NAMALWA (cell line): ENCODE data around the gene SLC25A1.

Experiments used
- DNase-seq: peaks from one replicate; pipeline ENCODE4 v3.0.0-alpha.2; 2015; ENCODE audit warnings: low spot score

SLC25A1 gene

DNA sequence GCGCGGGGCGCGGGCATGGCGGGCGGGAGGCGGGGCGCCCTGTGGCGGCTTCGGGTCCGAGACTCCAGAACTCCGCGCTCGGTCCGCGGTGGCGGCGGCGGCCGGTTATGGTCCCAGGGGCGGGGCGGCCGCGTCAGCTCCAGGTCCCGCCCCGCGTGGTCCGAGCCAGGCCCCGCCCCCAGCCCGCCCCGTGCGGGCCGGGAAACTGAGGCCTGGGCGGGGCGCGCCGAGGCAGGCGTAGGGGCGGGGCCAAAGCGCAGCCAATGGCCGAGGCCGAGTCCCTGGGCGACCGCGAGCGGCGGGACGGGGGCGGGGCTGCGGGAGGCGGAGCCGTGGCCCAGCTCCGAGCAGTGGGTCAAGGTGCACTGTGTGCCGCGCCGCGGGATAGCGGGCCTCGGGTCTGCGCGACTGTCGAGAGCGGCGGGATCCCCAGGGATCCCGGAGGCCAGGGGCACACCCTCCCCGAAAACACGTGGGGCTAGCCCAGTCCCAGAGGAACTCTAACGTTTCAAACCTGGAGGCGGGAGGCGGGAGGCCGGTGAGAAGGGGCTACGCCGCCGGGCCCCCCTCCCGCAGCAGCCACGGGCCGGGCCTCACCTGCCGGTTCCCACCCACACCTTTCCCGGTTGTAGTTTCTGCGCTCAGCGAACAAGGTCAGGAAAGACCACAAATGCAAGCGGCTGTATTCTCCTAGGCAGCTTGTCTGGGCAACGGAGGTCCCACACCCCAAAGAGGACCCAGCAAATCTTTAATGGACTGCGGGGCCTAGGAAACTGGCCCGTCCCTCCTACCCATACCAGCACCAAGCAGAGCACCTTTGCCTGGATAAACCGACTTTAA is at the start of gene SLC25A1:
Gene SLC25A1, minus strand, starts transcription at position 80 of the 840 bp plus-strand sequence. Its CDS starts 63 bp downstream, at position 17.
- peak; percentile 90 for DNase-seq

DNA sequence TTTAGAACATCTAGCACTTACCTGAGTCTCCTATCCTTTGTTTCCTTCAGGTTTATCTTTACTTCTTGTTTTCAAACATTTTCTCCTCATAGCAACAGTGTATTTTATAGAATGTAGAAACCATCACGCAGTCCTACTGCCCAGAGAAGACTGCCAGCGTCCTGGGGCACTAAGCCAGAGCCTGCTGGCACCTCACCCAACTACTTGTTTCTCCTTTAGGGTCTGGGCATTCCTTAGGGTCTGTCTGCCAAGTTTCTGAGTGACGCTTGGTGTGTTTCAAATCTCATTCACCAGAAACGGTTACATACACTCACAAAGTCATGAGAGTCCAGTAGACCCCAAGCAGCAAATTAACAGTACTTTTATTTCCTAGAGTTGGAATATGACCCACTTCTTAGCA is 49.6 kb upstream of the SLC25A1 start:
- DNase-seq = no peak

DNA sequence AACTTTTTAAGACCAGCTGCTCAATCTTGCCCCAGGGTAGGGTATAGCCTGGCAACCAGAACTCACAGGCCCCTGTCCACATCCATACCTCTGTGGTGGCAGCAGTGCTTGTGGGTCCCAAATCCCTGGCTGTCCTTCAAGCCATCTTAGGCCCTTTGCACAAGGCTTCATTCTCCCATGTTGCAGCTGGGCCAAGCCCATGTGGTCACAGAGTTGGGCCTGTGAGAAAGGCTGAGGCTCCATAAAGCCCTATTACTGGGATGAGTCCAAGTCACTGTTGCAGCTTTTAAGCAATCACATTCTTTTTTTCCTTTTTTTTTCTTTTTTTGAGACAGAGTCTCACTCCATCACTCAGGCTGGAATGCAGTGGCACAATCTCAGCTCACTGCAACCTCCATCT is 47.9 kb upstream of the SLC25A1 start:
- DNase-seq = no peak

DNA sequence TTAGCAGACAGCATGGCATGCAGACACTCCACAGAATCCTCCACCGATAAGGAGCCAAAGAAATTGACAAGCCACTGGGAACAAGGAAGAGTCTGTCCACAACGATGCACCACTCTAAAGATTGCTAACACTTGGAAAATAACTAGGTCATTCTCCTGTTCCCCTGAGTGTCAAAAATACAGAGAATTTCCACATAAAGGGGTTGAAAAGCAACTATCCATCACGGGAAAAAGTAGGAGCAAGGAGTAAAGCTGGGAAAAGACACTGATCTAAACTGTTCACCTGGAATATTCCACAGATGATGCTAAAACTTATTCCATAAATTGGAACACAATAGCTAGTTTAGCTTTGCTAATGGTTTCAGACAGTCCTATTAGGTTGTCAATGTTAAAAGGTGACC is 47.0 kb upstream of the SLC25A1 start:
- no peak for DNase-seq

DNA sequence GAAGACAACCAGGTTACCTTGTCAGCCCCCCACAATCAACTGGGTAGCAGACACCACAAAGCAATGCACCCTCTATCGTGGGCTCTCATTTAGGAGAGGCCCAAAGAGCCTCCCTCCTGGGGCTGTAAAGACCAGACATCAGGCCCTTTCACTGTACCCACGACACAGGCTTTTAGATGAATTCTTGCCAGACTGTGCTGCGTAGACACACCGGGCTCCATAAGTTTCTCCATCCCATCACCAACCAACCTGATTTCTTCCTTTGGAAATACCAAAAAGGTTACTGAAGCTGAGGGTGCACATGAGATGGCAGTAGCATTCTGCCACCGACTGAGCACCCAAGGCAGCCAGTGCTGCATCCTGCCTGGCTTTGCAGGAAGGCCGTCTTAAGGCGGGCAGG is 46.4 kb upstream of the SLC25A1 start:
- no peak for DNase-seq

DNA sequence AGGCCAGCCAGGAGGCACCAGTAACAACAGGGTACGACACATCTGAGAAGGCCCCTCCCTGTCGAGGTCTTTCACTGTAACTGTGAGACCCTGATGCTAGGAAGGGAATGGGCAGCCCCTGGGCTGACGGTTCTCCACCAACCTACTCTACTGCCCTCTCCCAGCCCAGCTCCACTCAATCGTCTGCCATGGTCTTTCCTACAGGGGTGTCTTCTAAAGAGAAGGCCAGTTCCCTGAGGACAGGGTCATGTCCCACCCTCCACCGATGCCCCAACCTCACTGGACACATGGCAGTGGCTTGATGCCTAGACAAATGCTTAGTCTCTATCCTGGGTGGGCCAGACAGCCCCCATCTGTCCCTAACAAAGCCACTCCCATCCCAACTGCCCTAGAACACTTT is 46.0 kb upstream of the SLC25A1 start:
- DNase-seq = no peak

DNA sequence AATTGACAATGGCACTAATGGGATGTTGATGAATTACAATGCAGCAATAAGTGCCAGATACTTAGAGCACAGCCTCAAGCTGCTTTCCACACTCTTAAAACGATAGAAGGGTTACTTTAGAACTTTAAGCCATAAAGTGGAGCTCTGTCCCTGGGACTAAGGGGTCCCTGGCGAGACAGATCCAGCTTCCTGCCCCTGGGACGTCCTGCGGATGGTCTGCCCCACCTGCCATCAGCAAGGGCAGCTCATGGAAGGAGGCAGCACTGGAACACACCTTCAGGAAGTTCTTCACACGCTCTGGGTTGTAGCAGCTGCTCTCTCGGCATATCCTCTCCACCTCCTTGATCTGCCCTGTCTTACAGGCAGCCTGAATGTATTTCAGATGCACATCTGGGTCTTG is 45.1 kb upstream of the SLC25A1 start:
- DNase-seq = no peak

DNA sequence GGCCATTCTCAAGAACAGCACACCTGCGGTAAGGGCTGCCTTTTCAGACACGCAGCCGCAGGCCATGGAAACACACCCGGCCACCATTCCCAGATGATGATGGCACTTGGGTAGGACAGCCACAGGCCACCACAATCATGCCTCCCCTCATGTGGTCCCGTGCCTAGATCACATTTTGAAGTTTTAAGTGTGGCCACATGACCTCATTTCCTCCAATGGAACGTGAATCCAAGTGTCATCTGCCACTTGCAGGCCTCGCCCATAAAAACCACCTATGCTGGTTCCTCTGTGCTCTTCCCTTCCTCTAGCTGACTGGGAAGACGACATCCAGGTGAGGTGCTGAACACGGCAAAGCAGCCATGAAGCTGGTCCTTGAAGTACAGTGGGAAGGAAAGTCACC is 44.6 kb upstream of the SLC25A1 start:
- no peak for DNase-seq

DNA sequence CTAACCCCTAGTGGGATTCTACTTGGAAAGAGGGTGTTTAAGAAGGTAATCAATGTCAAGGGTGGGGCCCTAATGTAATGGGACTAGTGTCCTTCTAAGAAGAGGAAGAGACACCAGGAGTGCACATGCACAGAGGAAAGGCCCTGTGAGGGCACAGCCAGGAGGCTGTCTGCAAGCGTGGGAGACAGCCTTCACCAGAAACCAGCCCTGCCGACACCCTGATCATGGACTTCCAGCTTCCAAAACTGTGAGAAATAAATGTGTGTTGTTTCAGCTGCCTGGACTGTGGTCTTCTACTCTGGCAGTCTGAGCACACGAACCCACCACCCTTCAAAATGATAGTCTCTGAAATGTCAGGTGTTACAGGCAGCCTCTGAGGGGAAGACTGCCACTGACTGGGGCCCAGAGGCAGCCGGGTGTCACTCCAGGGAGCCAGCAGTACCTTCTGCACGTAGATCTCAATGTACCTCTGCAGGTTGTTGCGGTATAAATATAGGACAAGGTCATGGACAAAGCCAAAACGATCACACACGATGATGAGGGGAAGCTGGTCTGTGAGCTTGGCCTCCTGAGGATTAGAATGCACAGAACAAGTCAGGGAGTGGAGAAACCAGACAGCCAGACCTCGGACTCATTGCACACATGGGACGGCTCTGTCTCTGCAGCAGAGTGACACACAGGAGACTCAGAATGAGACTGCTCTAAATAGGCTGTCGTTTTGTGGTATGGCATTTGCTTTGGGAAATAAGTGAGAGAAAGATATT is 43.9 kb upstream of the SLC25A1 start:
- DNase-seq = no peak

DNA sequence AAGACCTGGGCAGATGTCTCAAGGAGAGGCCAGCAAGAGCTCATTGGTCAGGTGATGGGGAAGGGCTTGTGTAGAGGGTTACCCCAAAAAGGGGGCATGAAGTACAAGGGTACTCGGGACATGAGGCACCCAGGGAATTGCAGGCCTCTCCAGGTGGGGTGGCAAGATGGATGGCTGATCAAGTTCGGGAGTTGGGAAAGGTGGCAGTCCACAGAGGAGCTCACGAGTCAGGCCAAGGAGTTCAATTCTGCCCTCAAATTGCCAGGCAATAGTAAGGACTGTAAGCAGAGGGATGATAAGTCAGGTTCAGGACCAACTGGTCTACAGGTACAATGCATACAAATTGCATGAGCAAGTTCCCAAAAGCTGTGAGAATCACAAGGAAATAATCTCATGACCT is 42.3 kb upstream of the SLC25A1 start:
- DNase-seq = no peak

DNA sequence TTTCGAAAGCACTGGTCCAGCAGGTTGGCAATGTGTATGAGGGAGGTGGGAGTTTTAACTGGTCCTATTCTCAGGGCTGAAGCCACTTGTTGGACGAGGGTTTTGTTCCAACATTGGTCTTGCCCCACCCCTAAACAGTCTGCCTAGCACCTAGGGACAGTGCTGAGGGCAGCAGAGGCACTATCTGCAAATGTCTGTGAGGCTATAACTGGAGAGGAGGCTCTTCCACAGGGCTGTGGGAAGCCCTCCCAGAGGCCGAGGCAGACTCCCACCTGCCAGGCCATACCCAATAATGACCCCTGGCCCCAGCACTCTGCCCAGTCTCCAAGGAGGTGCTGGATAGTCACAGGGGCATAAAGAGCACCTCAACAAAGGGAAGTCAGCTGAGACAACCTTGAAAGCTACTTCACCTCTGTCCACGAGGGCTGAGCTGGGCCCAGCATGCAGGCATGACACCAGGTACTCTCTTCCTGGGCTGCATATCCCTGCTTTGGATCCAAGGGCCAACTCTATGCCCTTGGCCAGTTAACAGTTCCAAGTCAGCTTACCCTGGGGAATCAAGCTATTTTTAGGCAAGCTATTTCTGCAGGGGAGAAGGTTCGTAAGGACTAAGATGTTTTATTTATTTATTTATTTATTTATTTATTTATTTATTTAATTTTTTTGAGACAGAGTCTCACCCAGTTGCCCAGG is 40.2 kb upstream of the SLC25A1 start:
- no peak for DNase-seq

DNA sequence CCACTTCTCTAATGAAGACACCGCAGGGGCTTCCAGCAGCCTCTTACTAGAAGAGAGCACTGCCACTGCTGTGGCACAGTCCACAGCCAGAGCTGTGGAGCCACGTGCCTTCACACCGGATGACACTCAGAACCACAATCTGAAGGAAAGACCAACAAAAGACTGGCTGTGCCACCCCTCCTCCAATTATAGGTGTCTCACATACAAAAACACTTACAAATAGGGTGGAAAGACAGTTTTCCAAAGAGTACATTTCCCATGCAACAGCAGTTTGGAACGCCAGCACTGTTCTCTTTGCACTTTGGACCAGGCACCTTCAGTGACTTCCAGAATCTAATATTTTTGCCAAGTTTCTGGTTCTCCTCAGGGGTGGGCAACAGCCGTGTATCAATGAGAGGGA is 38.0 kb upstream of the SLC25A1 start:
- DNase-seq = no peak

DNA sequence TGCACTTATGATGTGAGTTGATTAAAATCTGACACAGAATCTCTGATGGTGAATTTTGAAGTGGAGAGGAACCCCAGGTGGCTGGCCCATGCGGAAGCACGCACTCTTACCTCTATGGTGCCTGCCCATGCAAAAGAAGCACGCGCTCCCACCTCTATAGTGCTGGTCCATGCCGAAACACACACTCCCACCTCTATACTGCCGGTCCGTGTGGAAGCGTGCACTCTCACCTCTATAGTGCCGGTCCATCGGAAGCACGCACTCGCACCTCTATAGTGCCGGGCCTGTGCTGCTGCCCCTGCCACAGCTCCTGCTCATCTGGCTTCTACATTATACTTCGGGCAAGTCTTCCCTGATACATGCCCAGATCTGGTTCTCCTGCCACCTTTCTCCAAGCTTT is 36.8 kb upstream of the SLC25A1 start:
- no peak for DNase-seq

DNA sequence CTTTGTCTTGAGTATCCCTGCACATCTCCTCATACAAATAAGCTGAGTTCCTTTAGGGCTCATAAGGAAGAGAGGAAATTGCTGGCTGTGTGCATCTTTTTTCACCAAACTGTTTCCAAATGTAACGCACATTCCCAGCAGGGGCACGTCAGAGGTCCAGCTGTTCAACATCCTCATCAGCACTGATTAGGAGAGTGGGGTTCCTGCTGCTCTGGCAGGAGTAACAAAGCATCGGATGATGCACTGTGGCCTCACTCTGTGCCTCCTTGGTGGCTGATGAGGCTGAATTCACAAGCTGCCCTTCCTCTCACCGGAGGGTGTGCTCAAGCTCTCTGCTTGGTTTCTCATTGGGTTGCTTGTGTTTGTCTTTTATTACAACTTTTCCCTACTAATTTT is 35.5 kb upstream of the SLC25A1 start:
- no peak for DNase-seq

DNA sequence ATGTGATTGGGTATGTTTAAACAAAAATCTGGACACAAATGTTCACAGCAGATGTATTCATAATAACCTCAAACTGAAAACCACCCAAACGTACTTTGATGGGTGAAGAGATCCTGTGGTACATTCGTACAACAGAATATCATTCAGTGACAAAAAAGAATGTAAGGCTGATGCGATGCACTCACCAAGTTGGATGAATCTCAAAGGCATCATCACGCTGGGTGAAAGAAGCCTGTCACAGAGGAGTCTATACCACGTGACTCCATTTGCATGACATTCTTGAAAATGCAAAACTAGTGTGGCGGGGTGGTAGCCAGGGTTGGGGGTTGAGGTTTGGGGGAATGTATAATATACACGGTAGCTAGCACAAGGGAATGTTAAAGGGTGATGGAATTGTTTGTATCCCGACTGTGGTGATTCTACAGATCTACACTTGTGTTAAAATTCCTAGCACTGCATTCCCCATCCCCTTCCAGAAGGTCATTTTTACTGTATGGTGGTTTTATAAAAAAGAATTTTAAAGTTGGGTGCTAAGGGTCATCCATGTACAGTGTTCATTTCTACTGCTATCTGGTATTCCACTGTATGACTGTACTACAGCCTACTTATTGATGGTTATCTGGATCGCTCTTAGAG is 35.0 kb upstream of the SLC25A1 start:
- DNase-seq = peak; percentile 37

DNA sequence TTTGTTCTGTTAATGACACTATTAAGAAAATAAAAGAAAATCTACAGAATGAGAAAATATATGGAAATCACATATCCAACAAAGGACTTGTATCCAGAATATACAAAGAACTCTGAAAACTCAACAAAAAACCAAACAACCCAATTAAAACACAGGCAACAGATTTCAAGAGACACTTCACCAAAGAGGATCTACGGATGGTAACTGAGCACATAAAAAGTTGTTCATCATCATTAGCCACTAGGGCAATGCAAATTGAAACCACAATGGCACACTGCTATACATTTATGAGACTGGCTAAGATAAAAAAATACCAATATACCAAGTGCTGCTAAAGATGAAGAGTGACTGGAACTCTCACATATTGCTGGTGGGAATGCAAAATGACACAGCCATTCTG is 34.5 kb upstream of the SLC25A1 start:
- peak; percentile 34 for DNase-seq

DNA sequence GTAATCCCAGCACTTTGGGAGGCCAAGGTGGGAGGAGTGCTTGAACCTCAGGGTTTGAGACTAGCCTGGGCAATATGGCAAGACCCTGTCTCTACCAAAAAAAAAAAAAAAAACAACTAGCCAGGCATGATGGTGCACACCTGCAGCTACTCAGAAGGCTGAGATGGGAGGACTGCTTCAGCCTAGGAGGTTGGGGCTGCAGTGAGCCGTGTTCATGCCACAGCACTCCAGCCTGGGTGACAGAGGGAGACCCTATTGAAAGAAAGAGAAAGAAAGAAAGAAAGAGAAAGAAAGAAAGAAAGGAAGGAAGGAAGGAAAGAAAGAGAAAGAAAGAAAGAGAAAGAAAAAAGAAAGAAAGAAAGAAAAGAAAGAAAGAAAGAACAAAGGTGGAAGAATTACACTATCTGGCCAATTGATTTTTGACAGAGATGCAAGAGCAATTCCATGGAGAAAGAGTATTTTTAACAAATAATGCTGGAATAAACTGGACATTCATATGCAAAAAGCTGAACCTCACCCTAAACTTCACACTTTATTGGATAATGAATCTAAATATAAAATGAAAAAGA is 33.9 kb upstream of the SLC25A1 start:
- no peak for DNase-seq

DNA sequence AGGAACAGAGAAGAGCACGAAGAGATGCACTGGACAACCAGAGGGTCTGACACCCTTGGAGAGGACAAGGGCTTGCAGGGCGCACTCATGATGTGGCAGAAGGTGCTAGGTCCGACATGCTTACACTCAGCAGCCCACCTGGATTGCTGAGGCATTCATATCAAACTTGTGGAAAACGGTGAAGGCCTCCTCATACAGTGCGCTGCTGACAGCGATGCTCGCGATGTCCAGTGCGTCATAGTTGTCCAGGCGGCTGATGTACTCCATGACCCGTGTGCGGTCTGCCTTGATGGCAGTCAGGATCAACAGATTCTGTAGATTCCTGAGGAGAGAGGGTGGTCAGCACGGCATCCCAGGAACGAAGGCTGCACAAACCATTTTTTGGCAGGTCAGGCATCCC is 31.7 kb upstream of the SLC25A1 start:
- no peak for DNase-seq

DNA sequence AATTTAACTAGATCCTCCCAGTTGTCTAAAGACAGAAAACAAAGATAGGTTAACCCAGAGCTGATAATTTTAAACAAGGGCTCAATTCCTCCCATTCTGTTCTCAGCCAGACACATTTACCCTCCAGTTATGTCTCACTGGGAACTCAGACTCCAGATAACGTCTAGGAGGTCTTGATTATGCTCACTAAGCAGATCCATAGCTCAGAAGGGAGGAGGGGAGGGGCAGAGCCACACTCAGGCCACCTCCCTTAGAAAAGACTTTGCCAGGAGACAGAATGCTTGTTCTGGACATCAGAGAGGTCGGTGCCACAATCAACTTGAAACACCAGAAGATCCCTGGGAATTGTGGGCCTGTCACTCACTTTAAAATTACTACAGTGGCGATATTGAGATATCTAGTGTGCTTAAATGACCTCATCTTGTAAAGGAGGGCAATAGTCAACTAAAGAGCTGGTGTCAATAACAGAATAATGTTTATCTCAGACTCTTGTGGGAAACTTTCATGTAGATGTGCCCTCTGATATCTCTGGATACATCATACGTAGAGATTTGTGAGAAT is 29.8 kb upstream of the SLC25A1 start:
- DNase-seq = no peak

DNA sequence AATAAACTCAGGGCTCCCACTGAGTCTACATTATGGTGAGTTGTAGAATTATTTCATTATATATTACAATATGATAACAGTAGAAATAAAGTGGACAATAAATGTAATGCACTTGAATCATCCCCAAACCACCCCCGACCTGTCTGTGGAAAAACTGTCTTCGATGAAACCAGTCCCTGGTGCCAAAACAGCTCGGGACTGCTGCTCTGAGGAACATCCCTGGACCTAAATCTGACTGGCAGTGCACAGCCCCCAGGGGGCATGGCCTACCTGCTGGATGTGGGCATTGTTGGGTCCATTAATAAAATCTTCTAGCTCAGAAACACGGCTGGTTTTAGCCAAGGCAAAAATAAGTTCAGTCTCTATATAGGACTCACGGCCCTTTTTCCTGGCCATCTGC is 29.3 kb upstream of the SLC25A1 start:
- DNase-seq = no peak

DNA sequence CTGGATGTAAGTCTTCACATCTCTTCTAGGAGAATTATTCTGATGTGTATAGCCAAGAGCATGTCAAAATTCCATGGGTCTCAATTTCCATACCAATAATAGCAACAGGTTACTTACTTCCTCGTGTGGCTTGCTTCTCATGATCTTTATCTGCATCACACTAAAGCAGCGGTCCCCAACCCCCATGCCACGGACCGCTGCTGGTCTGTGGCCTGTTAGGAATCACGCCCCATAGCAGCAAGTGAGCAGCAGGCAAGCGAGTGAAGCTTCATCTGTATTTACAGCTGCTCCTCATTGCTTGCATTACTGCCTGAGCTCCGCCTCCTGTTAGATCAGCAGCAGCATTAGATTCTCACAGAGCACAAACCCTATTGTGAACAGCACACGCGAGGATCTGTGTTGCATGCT is 28.9 kb upstream of the SLC25A1 start:
- DNase-seq = no peak

DNA sequence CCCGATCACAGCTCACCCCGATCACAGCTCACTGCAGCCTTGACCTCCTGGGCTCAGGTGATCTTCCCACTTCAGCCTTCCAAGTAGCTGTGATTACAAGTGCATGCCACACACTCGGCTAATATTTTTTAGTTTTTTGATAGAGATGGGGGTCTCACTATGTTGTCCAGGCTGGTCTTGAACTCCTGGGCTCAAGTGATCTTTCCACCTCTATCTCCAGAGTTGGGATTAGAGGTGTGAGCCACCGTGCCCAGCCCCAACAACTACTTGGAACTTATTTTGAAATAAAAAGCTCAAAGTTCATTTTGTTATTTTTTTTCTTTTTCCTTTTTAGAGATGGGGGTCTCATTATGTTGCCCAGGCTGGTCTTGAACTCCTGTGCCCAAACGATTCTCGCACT is 27.8 kb upstream of the SLC25A1 start:
- no peak for DNase-seq
